Neutrophil (primary cell): ENCODE measurements around the gene TBC1D24.

Experiments used
- H3K27ac ChIP-seq: fragments of 200-600 bp; sonication (generic); 2 replicates; pipeline ENCODE4 v1.5.1; 2016; ENCODE audit warnings: mild to moderate bottlenecking, moderate library complexity
- H3K27me3 ChIP-seq: fragments of 200-600 bp; sonication (generic); 2 replicates; pipeline ENCODE4 v1.6.0; 2016; ENCODE audit warnings: mild to moderate bottlenecking
- H3K36me3 ChIP-seq: fragments of 200-600 bp; sonication (generic); 2 replicates; pipeline ENCODE4 v1.5.1; 2017
- H3K4me1 ChIP-seq, 2 experiments: fragments of 200-600 bp in 1 of 2; sonication (generic) in 1 of 2; 1 replicate in 1 of 2; 2 replicates in 1 of 2; pipeline versions ENCODE4 v1.5.1 to v1.6.1; 2013 to 2016; ENCODE audit warnings: low read depth in 1 of 2, low read length in 1 of 2, mild to moderate bottlenecking in 1 of 2, moderate library complexity in 1 of 2; ENCODE audit not compliant: control insufficient read depth in 1 of 2, insufficient read depth in 1 of 2
- H3K4me3 ChIP-seq, 2 experiments: fragments of 200-600 bp in 1 of 2; sonication (generic) in 1 of 2; 1 replicate in 1 of 2; 2 replicates in 1 of 2; pipeline ENCODE4 v1.5.1; 2013 to 2016; ENCODE audit warnings: low read depth in 1 of 2, low read length in 1 of 2, mild to moderate bottlenecking in 1 of 2, moderate library complexity in 1 of 2
- H3K9me3 ChIP-seq: fragments of 200-600 bp; sonication (generic); 2 replicates; pipeline ENCODE4 v1.5.1; 2016
- TF ChIP-seq, protein P1 (sequence below): fragments of 200-600 bp; sonication (generic); IDR thresholded peaks from 2 replicates; pipeline ENCODE4 v1.5.1; 2016; ENCODE audit warnings: antibody characterized with exemption

Gene TBC1D24

DNA sequence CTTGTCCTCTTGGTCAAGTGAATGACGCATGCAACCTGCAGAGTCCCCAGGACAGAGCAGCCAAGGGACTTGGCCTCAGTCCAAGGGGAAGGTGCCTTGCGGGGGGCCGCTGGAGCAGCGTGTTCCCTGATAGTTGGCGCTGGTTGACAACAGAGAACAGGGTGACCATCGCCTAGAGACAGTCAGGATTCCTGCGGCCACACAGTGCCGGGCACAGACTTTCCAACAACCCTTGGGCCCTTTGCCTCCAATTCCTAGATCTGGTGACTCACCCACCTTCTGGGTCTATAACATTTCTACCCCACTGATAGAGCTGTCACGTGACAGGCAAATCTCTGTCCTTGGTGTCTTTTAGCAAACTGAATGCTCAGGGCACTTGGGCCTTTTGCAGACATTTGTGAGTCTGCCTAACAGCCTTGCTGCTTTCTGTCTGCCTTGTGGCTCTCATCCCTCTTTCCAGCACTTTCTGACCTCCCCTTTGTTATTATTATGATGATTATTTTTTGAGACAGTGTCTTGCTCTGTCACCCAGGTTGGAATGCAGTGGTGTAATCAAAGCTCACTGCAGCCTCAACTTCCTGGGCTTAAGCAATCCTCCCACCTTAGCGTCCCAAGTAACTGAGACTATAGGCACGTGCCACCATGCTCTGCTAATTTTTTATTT, 26.9 kb upstream of the TBC1D24 start:
- TF ChIP-seq, protein P1, sequence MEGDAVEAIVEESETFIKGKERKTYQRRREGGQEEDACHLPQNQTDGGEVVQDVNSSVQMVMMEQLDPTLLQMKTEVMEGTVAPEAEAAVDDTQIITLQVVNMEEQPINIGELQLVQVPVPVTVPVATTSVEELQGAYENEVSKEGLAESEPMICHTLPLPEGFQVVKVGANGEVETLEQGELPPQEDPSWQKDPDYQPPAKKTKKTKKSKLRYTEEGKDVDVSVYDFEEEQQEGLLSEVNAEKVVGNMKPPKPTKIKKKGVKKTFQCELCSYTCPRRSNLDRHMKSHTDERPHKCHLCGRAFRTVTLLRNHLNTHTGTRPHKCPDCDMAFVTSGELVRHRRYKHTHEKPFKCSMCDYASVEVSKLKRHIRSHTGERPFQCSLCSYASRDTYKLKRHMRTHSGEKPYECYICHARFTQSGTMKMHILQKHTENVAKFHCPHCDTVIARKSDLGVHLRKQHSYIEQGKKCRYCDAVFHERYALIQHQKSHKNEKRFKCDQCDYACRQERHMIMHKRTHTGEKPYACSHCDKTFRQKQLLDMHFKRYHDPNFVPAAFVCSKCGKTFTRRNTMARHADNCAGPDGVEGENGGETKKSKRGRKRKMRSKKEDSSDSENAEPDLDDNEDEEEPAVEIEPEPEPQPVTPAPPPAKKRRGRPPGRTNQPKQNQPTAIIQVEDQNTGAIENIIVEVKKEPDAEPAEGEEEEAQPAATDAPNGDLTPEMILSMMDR = no peak
- no peaks in the 10 kb centered on the region for H3K9me3 ChIP-seq
- H3K36me3 ChIP-seq = peaks cover 80% of the 10 kb centered on the region
- no peak overlapping the region for H3K27ac ChIP-seq
- H3K27me3 ChIP-seq = no peaks in the 10 kb centered on the region
- no peak overlapping the region for H3K4me3 ChIP-seq
- H3K4me1 ChIP-seq = peaks cover 0 to 4% of the 10 kb centered on the region in 2 experiments

DNA sequence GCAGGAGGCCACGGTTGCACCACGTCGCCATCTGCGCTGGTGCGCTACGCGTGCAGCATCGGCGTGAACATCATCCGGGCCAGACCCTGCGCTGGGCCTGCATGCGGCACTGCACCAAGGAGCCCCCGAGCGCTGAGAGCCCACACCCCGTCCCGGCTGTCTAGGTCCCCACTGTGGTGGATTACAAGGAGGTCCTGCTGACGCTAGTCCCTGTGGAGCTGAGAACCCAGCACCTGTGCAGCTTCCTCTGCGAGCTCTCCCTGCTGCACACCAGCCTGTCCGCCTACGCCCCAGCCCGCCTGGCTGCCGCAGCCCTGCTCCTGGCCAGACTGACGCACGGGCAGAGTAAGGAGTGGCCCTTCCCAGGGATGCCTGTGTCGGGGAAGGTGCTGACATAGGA, 25.8 kb upstream of the TBC1D24 start:
- H3K9me3 ChIP-seq = no peaks in the 10 kb centered on the region
- H3K27ac ChIP-seq = no peak overlapping the region
- peaks cover 85% of the 10 kb centered on the region for H3K36me3 ChIP-seq
- H3K27me3 ChIP-seq = no peaks in the 10 kb centered on the region
- H3K4me3 ChIP-seq = no peak overlapping the region
- TF ChIP-seq, protein P1 = no peak
- H3K4me1 ChIP-seq = peaks cover 0 to 4% of the 10 kb centered on the region in 2 experiments

DNA sequence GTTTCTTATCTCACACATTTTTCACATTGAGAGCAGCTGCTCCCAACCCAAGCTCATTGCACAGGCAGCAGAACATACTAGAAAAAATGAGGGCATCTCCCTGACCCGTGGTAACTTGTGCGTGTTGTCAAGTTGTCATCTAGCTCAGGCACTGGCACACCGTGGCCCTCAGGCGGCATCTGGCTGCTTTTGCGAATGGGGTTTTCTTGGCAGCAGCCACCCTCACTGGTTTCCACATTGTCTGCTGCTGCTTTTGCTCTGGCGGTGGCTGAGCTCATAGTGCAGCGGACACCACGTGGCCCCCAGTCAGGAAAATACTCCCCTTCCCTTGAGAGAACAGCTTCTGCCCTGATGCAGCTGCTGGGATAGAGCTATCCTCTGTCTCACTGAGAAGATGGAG, 24.4 kb upstream of the TBC1D24 start:
- H3K27me3 ChIP-seq = no peaks in the 10 kb centered on the region
- H3K4me1 ChIP-seq = peaks cover 0 to 4% of the 10 kb centered on the region in 2 experiments
- TF ChIP-seq, protein P1 = no peak
- H3K4me3 ChIP-seq = no peak overlapping the region
- peaks cover 87% of the 10 kb centered on the region for H3K36me3 ChIP-seq
- no peaks in the 10 kb centered on the region for H3K9me3 ChIP-seq
- H3K27ac ChIP-seq = no peak overlapping the region

DNA sequence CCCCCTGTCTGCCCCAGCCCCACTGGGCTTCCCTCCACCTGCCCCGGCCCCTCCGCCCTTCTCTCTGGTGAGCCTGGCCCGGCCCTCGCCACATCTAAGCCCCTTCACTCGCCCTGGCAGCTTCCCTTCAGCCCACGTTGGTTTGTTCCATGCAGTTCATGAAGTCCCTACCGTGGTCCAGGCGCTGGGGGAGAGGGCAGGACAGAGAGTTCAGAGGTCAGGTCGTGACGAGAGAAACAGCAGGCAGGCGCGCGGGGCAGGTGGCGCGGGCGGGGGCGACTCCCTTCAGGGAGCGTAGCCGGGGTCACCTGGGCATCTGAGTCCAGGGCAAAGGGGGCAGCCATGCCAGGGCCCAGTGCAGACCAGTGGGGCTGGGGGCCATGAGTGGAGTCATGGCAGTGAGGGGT, 23.9 kb upstream of the TBC1D24 start:
- H3K36me3 ChIP-seq = peaks cover 88% of the 10 kb centered on the region
- H3K27ac ChIP-seq = no peak overlapping the region

DNA sequence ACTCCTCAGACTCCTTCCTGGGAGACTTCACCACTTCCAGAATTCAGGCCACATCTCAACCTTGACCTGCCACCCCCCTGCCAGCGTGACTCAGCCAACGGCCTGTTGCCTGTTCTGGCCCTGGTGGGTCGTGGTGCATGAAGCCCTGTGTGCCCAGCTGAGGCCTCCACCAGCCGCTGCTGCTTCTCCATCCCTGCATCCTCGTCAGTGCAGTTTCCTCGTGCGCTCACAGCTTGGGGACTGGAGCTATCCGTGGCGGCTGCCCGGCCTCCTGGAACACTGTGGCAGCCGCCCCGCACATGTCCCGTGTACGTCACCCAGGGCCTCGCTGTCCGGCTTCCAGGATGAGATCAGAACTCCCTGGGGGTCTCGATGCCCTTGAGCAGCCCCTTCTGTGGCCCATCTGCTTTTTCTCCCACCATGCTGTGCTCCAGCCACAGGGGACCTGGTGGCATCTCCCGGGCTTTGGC, 23.0 kb upstream of the TBC1D24 start:
- peaks cover 88% of the 10 kb centered on the region for H3K36me3 ChIP-seq
- TF ChIP-seq, protein P1 = no peak
- no peak overlapping the region for H3K27ac ChIP-seq
- no peak overlapping the region for H3K4me3 ChIP-seq
- H3K4me1 ChIP-seq = peaks cover 0 to 4% of the 10 kb centered on the region in 2 experiments
- H3K9me3 ChIP-seq = no peaks in the 10 kb centered on the region
- H3K27me3 ChIP-seq = no peaks in the 10 kb centered on the region

More for the DNA sequence above, 23.9 kb upstream of the TBC1D24 start:
- H3K9me3 ChIP-seq = no peaks in the 10 kb centered on the region
- H3K4me1 ChIP-seq = peaks cover 0 to 4% of the 10 kb centered on the region in 2 experiments
- H3K4me3 ChIP-seq = no peak overlapping the region
- TF ChIP-seq, protein P1 = no peak
- H3K27me3 ChIP-seq = no peaks in the 10 kb centered on the region
